Brain microvascular endothelial cell (primary cell): ENCODE results near the gene HIGD1B.
A peak's percentile ranks its signal among the peaks of the same experiment; 100 is the strongest.

Source experiments
- DNase-seq: peaks from one replicate; pipeline ENCODE4 v3.0.0-alpha.2; 2020
- H3K27ac ChIP-seq: fragments of 250-450 bp; sonication (Bioruptor Pico); 2 replicates; pipeline ENCODE4 v1.5.1; 2020; ENCODE audit warnings: mild to moderate bottlenecking, moderate library complexity
- H3K27me3 ChIP-seq: fragments of 250-450 bp; sonication (Bioruptor Pico); replicated peaks from 2 replicates; pipeline ENCODE4 v1.5.1; 2020; ENCODE audit warnings: mild to moderate bottlenecking
- H3K36me3 ChIP-seq: fragments of 250-450 bp; sonication (Bioruptor Pico); replicated peaks from 2 replicates; pipeline ENCODE4 v1.5.1; 2020; ENCODE audit warnings: mild to moderate bottlenecking
- H3K4me3 ChIP-seq: 2 replicates; pipeline ENCODE4 v1.5.1; 2011; ENCODE audit warnings: low read depth, mild to moderate bottlenecking, control low read depth, low read length, moderate library complexity
- in situ Hi-C: cut with HindIII; loops from 2 replicates; pipeline ENCODE4 v1.10.0; 2017; ENCODE audit warnings: low sequenced_read_pairs, low pct_ligation_motif_present
- TF ChIP-seq, protein P1 (sequence below): IDR thresholded peaks from 2 replicates; pipeline ENCODE4 v1.5.1; 2011; ENCODE audit warnings: low read depth, mild to moderate bottlenecking, moderate library complexity, low read length, control low read depth, inconsistent platforms; ENCODE audit errors: missing control alignments

Gene HIGD1B

DNA sequence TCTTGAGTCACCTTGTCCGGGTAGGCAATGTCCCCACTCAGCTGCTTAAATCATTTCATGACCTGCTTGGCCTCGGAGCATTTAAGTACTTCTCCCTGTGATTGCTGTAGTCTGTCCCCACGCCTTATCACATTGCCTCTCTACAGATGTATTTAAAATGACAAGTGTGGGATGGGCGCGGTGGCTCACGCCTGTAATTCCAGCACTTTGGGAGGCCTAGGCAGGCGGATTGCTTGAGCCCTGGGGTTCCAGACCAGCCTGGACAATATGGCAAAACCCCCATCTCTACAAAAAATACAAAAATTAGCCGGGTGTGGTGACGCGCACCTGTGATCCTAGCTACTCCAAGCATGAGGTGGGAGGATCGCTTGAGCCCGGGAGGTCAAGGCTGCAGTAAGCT lies 16.3 kb upstream of the HIGD1B start:
- H3K27me3 ChIP-seq, result no peaks in the 10 kb centered on the region
- no peak overlapping the region for H3K4me3 ChIP-seq
- H3K27ac ChIP-seq, result no peak overlapping the region
- TF ChIP-seq, protein P1, sequence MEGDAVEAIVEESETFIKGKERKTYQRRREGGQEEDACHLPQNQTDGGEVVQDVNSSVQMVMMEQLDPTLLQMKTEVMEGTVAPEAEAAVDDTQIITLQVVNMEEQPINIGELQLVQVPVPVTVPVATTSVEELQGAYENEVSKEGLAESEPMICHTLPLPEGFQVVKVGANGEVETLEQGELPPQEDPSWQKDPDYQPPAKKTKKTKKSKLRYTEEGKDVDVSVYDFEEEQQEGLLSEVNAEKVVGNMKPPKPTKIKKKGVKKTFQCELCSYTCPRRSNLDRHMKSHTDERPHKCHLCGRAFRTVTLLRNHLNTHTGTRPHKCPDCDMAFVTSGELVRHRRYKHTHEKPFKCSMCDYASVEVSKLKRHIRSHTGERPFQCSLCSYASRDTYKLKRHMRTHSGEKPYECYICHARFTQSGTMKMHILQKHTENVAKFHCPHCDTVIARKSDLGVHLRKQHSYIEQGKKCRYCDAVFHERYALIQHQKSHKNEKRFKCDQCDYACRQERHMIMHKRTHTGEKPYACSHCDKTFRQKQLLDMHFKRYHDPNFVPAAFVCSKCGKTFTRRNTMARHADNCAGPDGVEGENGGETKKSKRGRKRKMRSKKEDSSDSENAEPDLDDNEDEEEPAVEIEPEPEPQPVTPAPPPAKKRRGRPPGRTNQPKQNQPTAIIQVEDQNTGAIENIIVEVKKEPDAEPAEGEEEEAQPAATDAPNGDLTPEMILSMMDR, result no peak
- in situ Hi-C loops, result no loop called here
- no peak for DNase-seq
- no peaks in the 10 kb centered on the region for H3K36me3 ChIP-seq

DNA sequence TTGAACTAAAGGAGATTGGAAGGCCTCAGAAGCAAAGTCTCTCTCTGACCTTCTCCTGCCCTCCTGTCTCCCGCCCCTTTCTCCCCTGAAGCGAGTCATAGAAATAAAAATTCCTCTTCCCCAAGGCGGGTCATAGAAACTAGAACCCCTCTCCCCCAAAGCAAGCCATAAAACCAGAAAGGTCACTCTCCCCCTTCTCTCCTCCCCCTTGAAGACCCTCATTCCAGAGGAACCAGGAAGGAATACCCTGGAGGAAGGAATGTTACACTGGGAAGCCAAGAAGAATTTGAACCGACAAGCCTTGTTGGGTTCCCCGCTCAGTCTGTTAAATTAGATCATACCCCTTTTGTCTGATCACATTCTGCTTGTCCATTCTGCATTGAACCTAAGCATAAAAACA lies 14.9 kb upstream of the HIGD1B start:
- TF ChIP-seq, protein P1, result peak; percentile 28
- Histone ChIP-seq H3K27ac (no peak overlapping the region), H3K36me3 (no peaks in the 10 kb centered on the region), H3K27me3 (no peaks in the 10 kb centered on the region), H3K4me3 (no peak overlapping the region)
- DNase-seq, result no peak
- in situ Hi-C loops, result no loop called here

DNA sequence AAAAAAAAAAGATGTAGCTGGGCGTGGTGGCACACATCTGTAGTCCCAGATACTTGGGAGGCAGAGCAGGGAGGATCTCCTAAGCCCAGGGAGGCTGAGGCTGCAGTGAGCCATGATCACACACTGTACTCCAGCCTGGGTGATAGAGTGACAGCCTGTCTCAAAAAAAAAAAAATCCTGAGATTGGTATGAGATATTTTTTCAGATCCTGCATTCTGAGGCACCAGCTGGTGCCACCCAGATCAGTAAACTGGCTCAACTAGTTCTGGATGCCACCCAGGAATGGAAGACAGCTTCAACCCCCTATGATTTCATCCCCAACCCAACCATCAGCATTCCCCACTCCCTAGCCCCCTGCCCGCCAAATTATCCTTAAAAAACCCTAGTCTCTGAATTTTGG lies 10.5 kb upstream of the HIGD1B start:
- Histone ChIP-seq H3K27me3 (no peaks in the 10 kb centered on the region), H3K36me3 (no peaks in the 10 kb centered on the region), H3K4me3 (no peak overlapping the region), H3K27ac (no peak overlapping the region)
- in situ Hi-C loops, result no loop called here
- DNase-seq, result no peak
- TF ChIP-seq, protein P1, result no peak

DNA sequence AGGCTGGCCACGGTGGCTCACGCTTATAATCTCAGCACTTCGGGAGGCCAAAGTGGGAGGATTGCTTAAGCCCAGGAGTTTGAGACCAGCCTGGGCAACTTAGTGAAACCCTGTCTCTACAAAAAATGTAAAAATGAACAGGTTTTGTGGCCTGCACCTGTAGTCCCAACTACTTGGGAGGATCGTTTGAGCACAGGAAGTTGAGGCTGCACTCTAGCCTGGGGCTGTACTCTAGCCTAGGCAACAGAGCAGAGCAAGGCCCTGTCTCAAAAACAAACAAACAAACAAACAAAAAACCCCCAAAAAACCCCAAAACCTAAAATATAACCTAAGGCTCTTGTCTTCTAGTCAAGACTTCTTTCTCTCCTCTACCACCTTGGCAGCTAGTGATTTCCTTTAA lies 7.4 kb upstream of the HIGD1B start:
- Histone ChIP-seq H3K27me3 (no peaks in the 10 kb centered on the region), H3K27ac (no peak overlapping the region), H3K4me3 (no peak overlapping the region), H3K36me3 (no peaks in the 10 kb centered on the region)
- DNase-seq, result no peak
- TF ChIP-seq, protein P1, result no peak
- in situ Hi-C loops, result no loop called here

DNA sequence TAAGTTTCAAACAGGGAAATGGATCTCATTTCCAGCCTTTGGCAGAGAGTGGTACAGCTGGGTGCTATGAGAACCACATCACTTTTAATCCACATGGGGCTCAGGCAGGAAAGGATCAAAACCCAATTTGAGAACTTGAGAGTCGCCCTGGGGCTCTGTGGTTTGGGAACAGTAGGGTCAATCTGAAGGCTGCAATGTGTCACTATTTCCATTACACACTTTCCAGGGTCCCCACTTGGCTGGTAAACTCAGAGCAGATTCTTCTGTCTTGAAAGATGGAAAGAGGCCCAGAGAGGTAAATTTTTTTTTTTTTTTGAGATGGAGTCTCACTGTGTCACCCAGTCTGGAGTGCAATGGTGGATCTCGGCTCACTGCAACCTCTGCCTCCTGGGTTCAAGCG lies 6.7 kb upstream of the HIGD1B start:
- Histone ChIP-seq H3K36me3 (no peaks in the 10 kb centered on the region), H3K27ac (no peak overlapping the region), H3K4me3 (no peak overlapping the region), H3K27me3 (no peaks in the 10 kb centered on the region)
- TF ChIP-seq, protein P1, result no peak
- in situ Hi-C loops, result no loop called here
- DNase-seq, result no peak

DNA sequence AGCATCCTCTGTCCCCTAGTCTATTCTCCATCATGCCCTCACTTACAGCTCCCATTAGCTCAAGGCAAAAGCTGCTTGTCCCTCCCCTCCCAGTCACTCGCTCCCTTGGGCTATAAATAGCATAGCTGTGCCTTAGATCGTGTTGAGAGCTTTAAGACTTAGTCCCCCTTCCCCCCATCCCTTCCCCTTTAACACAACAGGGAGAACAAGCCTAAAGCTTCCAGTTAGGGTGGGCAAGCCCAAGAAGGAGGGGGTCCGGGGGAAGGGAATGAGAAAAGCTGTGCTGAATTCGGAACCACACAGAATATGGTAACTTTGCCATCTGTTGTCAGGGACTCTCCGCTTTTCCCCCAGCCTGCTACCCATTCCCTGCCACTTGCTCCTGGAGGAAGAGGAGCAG lies 4.9 kb upstream of the HIGD1B start:
- no peak for DNase-seq
- Histone ChIP-seq H3K27me3 (no peaks in the 10 kb centered on the region), H3K27ac (no peak overlapping the region), H3K36me3 (no peaks in the 10 kb centered on the region), H3K4me3 (no peak overlapping the region)
- in situ Hi-C loops, result no loop called here
- TF ChIP-seq, protein P1, result no peak
